SK-N-SH treated with all-trans-retinoic acid at 6 μM for 48 hours (cell line): ENCODE results near the gene IL22RA2.

Source experiments
- ATAC-seq: fragments of 200-7000 bp; cut with Tn5 transposase; 3 replicates; pipeline ENCODE4 v1.9.1; 2020; ENCODE audit warnings: mild to moderate bottlenecking, moderate library complexity
- ARNTL ChIP-seq: fragments of 450-650 bp; formaldehyde crosslinking; IDR thresholded peaks from 2 replicates; pipeline ENCODE4 v1.5.0; 2020; ENCODE audit warnings: low read depth, mild to moderate bottlenecking, moderate library complexity, borderline replicate concordance
- BACH2 ChIP-seq: fragments of 250-450 bp; sonication (Bioruptor Pico); IDR thresholded peaks from 2 replicates; pipeline ENCODE4 v1.9.0; 2021; ENCODE audit warnings: mild to moderate bottlenecking, borderline replicate concordance
- CREB5 ChIP-seq: fragments of 250-450 bp; sonication (Bioruptor Pico); IDR thresholded peaks from 2 replicates; pipeline ENCODE4 v1.5.1; 2020; ENCODE audit warnings: low read depth, mild to moderate bottlenecking, moderate library complexity
- CSDC2 ChIP-seq: fragments of 250-450 bp; sonication (Bioruptor Pico); IDR thresholded peaks from 2 replicates; pipeline ENCODE4 v1.5.0; 2020; ENCODE audit warnings: mild to moderate bottlenecking, moderate library complexity
- ESRRG ChIP-seq: fragments of 250-450 bp; sonication (Bioruptor Pico); IDR thresholded peaks from 2 replicates; pipeline ENCODE4 v1.6.1; 2021; ENCODE audit warnings: mild to moderate bottlenecking
- GLIS3 ChIP-seq: fragments of 250-450 bp; sonication (Bioruptor Pico); IDR thresholded peaks from 2 replicates; pipeline ENCODE4 v1.5.0; 2020; ENCODE audit warnings: mild to moderate bottlenecking, moderate library complexity
- ISL1 ChIP-seq: fragments of 250-450 bp; sonication (Bioruptor Pico); IDR thresholded peaks from 2 replicates; pipeline ENCODE4 v2.1.2; 2022; ENCODE audit warnings: mild to moderate bottlenecking, moderate library complexity
- OSR1 ChIP-seq: fragments of 250-450 bp; sonication (Bioruptor Pico); IDR thresholded peaks from 2 replicates; pipeline ENCODE4 v1.8.0; 2022; ENCODE audit warnings: moderate library complexity, mild to moderate bottlenecking, inconsistent platforms
- PATZ1 ChIP-seq: fragments of 250-450 bp; sonication (Bioruptor Pico); IDR thresholded peaks from 2 replicates; pipeline ENCODE4 v1.8.0; 2020; ENCODE audit warnings: mild to moderate bottlenecking, moderate library complexity, borderline replicate concordance
- POU6F1 ChIP-seq: fragments of 250-450 bp; sonication (Bioruptor Pico); IDR thresholded peaks from 2 replicates; pipeline ENCODE4 v1.8.0; 2021; ENCODE audit warnings: low read depth, mild to moderate bottlenecking, moderate library complexity, borderline replicate concordance
- PPARA ChIP-seq: fragments of 250-450 bp; sonication (Bioruptor Pico); IDR thresholded peaks from 2 replicates; pipeline ENCODE4 v1.5.0; 2020; ENCODE audit warnings: mild to moderate bottlenecking, borderline replicate concordance
- RARB ChIP-seq: fragments of 250-450 bp; sonication (Bioruptor Pico); IDR thresholded peaks from 2 replicates; pipeline ENCODE4 v1.8.0; 2021; ENCODE audit warnings: mild to moderate bottlenecking, moderate library complexity
- TCF4 ChIP-seq: fragments of 250-450 bp; sonication (Bioruptor Pico); IDR thresholded peaks from 2 replicates; pipeline ENCODE4 v1.8.0; 2021; ENCODE audit warnings: mild to moderate bottlenecking, moderate library complexity, borderline replicate concordance
- TOX ChIP-seq: fragments of 250-450 bp; sonication (Bioruptor Pico); IDR thresholded peaks from 2 replicates; pipeline ENCODE4 v1.8.0; 2021; ENCODE audit warnings: mild to moderate bottlenecking, moderate library complexity, borderline replicate concordance
- TSHZ2 ChIP-seq: fragments of 250-450 bp; sonication (Bioruptor Pico); IDR thresholded peaks from 2 replicates; pipeline ENCODE4 v1.5.0; 2020; ENCODE audit warnings: mild to moderate bottlenecking, moderate library complexity
- ZC3H10 ChIP-seq: fragments of 250-450 bp; sonication (Bioruptor Pico); IDR thresholded peaks from 2 replicates; pipeline ENCODE4 v1.5.1; 2021; ENCODE audit warnings: mild to moderate bottlenecking, moderate library complexity
- ZFP3 ChIP-seq: fragments of 250-450 bp; sonication (Bioruptor Pico); IDR thresholded peaks from 2 replicates; pipeline ENCODE4 v1.5.0; 2020; ENCODE audit warnings: mild to moderate bottlenecking, moderate library complexity
- ZFP30 ChIP-seq: fragments of 450-650 bp; formaldehyde crosslinking; IDR thresholded peaks from 2 replicates; pipeline ENCODE4 v1.5.0; 2022; ENCODE audit warnings: mild to moderate bottlenecking, moderate library complexity
- ZNF565 ChIP-seq: fragments of 450-650 bp; formaldehyde crosslinking; conservative IDR thresholded peaks from 2 replicates; pipeline ENCODE4 v1.5.0; 2020; ENCODE audit warnings: low read depth, mild to moderate bottlenecking, moderate library complexity
- ZNF8 ChIP-seq: fragments of 450-650 bp; formaldehyde crosslinking; IDR thresholded peaks from 2 replicates; pipeline ENCODE4 v1.5.0; 2020; ENCODE audit warnings: mild to moderate bottlenecking, moderate library complexity

IL22RA2 gene

GRCh38 chr6:137156650-137157049 is 16.8 kb downstream of the IL22RA2 start:
- ATAC-seq: no peak
- TF ChIP-seq ISL1 (CRISPR knock-in tag) (no peak), ZFP3 (CRISPR knock-in tag) (no peak), PATZ1 (no peak), PPARA (CRISPR knock-in tag) (no peak), ZNF8 (CRISPR knock-in tag) (no peak), ARNTL (CRISPR knock-in tag) (no peak), ZFP30 (CRISPR knock-in tag) (no peak), OSR1 (CRISPR knock-in tag) (no peak), TSHZ2 (CRISPR knock-in tag) (no peak), TCF4 (CRISPR knock-in tag) (no peak), POU6F1 (CRISPR knock-in tag) (no peak)
- TF ChIP-seq, all 23 proteins: peak for 0

GRCh38 chr6:137155830-137156229 is 17.6 kb downstream of the IL22RA2 start:
- ATAC-seq: no peak
- TF ChIP-seq BACH2 (CRISPR knock-in tag): no peak
- no peak for TF ChIP-seq ZC3H10 (CRISPR knock-in tag)
- TF ChIP-seq TCF4 (CRISPR knock-in tag): no peak
- no peak for TF ChIP-seq ZFP3 (CRISPR knock-in tag)
- TF ChIP-seq ISL1 (CRISPR knock-in tag): no peak
- no peak for TF ChIP-seq ZFP30 (CRISPR knock-in tag)
- no peak for TF ChIP-seq ZNF565 (CRISPR knock-in tag)
- TF ChIP-seq TSHZ2 (CRISPR knock-in tag): no peak
- TF ChIP-seq CREB5 (CRISPR knock-in tag): no peak
- no peak for TF ChIP-seq ZNF8 (CRISPR knock-in tag)
- no peak for TF ChIP-seq GLIS3 (CRISPR knock-in tag)
- no peak for TF ChIP-seq RARB (CRISPR knock-in tag)
- TF ChIP-seq ESRRG (CRISPR knock-in tag): no peak
- TF ChIP-seq TOX (CRISPR knock-in tag): no peak
- no peak for TF ChIP-seq PPARA (CRISPR knock-in tag)

- TF ChIP-seq CSDC2 (CRISPR knock-in tag): no peak
- TF ChIP-seq PATZ1: no peak
- no peak for TF ChIP-seq ARNTL (CRISPR knock-in tag)
- TF ChIP-seq ESRRG (CRISPR knock-in tag): no peak
- no peak for TF ChIP-seq CREB5 (CRISPR knock-in tag)
- no peak for TF ChIP-seq OSR1 (CRISPR knock-in tag)
- ATAC-seq: no peak
Observed at GRCh38 chr6:137150072-137150471, 23.4 kb downstream of the IL22RA2 start.
